Esophagus squamous epithelium (tissue), 4 donors: Measurements from ENCODE around the gene BDKRB1.
A peak's percentile ranks its signal among the peaks of the same experiment; 100 is the strongest.

ENCODE experiments used
- POLR2A ChIP-seq, 4 donors: fragments of 450-650 bp; IDR thresholded peaks; one replicate each; pipeline ENCODE4 v1.6.1; 2017; ENCODE audit warnings: antibody characterized with exemption in 4 of 4, mild to moderate bottlenecking in 4 of 4, moderate library complexity in 3 of 4
- TF ChIP-seq, protein P1 (sequence below), 6 experiments: fragments of 450-650 bp in 4 of 6; fragments of 200-600 bp in 2 of 6; sonication (generic) in 2 of 6; IDR thresholded peaks; one replicate each; pipeline ENCODE4 v1.5.1; 2016 to 2019; ENCODE audit warnings: antibody characterized with exemption in 6 of 6, mild to moderate bottlenecking in 4 of 6, moderate library complexity in 4 of 6

DNA sequence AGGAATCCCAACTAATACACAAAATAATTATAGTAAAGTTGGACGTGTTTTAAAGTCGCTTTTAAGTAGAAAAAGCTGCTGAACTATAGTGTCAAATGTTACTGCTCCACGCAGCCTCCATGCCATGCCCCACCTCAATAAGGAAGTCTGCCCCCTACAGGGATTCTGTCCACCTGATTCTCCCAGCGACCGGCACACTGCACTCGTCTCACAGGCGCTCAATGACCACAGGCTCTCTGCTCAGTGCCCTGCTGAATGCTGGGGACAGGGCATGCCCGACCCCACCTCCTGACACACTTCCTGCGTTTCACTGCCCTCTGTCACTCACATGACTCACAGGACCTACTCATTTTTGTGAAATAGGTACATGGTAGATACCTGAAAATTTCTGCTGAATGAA is 48.9 kb downstream of the BDKRB1 start:
- TF ChIP-seq, protein P1, sequence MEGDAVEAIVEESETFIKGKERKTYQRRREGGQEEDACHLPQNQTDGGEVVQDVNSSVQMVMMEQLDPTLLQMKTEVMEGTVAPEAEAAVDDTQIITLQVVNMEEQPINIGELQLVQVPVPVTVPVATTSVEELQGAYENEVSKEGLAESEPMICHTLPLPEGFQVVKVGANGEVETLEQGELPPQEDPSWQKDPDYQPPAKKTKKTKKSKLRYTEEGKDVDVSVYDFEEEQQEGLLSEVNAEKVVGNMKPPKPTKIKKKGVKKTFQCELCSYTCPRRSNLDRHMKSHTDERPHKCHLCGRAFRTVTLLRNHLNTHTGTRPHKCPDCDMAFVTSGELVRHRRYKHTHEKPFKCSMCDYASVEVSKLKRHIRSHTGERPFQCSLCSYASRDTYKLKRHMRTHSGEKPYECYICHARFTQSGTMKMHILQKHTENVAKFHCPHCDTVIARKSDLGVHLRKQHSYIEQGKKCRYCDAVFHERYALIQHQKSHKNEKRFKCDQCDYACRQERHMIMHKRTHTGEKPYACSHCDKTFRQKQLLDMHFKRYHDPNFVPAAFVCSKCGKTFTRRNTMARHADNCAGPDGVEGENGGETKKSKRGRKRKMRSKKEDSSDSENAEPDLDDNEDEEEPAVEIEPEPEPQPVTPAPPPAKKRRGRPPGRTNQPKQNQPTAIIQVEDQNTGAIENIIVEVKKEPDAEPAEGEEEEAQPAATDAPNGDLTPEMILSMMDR (IDR thresholded peaks at IDR 0.05): peak in 1 of 6 experiments; percentile 11
- TF ChIP-seq POLR2A (IDR thresholded peaks at IDR 0.05): no peak
